DMS53 treated with DMSO at 0.1 percent for 48 hours (cell line): Measurements from ENCODE around the gene FER.
"Not testable (repeated sequence)": the region's sequence is repeated elsewhere in the genome, so short reads cannot be mapped to it uniquely, and the experiment has no call there.

Source experiments
- DNase-seq: peaks from one replicate; lab custom pipeline; 2025; ENCODE audit not compliant: unreplicated experiment; lab: John Stamatoyannopoulos, UW

Gene FER

DNA sequence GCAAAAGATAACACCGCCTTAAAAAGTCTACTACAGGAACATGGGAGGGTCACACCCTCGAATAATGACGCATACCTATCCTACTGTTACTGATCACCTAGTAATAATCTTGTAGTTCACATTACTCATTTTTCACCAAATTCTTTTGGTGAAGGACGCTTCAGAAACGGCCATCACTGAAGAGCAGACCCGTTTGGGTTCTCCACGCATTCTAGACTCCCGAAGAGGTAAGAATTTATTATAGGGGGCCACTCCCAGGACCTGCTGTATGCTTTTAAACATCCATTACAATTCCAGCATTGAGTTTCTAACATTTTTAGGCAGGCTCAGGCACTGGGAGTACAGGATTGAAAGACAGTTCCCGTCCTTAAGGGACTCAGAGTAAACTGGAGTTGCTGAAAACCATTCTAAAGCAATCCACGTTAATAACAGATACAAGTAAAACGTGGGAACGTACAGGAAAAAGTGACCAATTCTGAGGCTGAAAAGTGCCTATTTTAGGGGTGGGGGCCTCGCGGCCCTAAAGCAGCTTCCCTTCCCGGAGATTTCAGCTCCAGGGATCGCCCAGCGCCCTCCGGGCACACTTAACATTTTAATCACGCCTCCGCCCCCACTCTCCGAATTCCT lies at the start of gene FER:
Gene FER (plus strand): TSS at position 124 of the 627 bp plus-strand sequence. CDS start 50,286 bp downstream, outside the sequence.
- no peak for DNase-seq

DNA sequence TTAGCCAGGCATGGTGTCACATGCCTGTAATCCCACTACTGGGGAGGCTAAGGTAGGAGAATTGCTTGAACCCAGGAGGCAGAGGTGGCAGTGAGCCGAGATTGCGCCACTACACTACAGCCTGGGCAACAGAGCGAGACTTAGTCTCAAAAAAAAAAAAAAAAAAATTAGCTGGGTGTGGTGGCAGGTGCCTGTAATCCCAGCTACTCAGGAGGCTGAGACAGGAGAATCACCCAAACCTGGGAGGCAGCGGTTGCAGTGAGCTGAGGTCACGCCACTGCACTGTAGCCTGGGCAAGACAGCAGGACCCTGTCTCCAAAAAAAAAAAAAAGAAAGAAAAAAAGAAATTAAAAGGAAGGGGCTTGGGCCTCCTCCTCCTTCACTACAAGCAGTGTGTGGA lies 47.3 kb upstream of the FER start:
- DNase-seq, result not testable (repeated sequence)

DNA sequence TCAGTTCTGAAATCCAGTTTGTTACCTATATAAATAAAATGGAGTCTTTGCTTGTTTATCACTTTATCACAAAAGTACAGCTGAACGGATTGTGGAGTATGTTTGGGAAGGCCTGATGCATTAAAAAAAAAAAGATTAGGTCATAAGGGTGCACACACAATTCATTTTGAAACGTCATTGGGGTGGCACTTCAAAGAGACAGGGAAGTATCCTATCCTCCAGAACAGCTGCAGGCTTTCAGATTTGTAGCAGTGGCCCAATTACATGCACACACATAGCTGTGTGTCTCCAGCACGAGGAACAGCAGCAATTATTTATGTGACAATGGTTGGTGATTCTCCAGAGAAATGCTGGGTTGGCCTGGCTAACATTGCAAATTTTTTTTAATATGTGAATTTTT lies 46.8 kb upstream of the FER start:
- no peak for DNase-seq

- DNase-seq, result no peak
Observed at GRCh38 chr5:108702546-108702945, 45.2 kb upstream of the FER start.

- no peak for DNase-seq
Observed at GRCh38 chr5:108703313-108703712, 44.4 kb upstream of the FER start.

- no peak for DNase-seq
Observed at GRCh38 chr5:108707141-108707540, 40.6 kb upstream of the FER start.

GRCh38 chr5:108711898-108712297 lies 35.8 kb upstream of the FER start:
- DNase-seq, result no peak

GRCh38 chr5:108715408-108715807 lies 32.3 kb upstream of the FER start:
- DNase-seq, result no peak

GRCh38 chr5:108720391-108720790 lies 27.3 kb upstream of the FER start:
- no peak for DNase-seq

- peak; percentile 71 for DNase-seq
Observed at GRCh38 chr5:108726446-108727235, 21.1 kb upstream of the FER start.

- peak; percentile 85 for DNase-seq
Observed at GRCh38 chr5:108727236-108727650, 20.5 kb upstream of the FER start.

DNA sequence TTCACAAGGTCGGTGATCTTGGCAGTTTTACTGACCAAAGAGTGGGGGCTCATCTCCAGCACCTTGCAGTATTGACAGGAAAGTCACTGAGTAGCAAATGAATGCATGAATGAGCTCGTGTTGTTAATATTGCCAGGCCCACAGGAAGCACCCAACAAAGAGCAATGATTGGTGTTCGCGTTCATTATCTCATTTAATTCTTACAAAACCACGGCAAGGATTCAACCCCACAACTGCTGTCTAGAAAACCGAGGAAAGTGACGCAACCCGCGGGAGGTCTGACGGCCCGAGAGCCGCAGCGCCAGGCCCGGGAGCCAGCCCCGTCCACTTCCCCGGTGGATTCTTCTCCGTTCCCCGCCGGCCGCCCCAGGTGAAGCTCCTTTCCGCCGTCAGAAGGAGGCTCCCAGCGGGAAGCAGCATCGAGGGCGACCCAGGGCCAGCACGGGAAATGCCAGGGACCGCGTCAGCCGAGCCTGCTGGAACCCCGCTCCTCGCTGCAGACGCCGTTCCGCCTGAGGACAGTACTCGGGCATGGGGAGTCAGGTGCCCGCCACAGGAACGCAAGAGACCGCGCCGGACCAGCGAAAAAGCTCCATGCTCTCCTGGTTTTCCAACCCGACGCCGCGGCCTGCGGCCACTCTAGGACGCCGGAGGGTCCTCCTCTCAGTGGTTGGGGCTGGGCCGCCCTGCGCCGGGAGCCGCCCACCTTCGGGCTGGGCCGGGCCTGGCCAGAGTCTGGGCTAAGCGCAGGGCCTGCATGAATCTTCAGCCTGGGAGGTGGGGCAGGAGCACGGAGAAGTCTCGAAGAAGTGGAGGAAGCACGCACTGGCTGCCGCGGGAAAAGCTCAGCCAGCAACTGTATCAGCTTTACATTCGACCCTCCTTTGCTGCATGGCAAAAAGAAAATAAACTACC lies 19.8 kb upstream of the FER start:
- DNase-seq, result peak; percentile 85

DNA sequence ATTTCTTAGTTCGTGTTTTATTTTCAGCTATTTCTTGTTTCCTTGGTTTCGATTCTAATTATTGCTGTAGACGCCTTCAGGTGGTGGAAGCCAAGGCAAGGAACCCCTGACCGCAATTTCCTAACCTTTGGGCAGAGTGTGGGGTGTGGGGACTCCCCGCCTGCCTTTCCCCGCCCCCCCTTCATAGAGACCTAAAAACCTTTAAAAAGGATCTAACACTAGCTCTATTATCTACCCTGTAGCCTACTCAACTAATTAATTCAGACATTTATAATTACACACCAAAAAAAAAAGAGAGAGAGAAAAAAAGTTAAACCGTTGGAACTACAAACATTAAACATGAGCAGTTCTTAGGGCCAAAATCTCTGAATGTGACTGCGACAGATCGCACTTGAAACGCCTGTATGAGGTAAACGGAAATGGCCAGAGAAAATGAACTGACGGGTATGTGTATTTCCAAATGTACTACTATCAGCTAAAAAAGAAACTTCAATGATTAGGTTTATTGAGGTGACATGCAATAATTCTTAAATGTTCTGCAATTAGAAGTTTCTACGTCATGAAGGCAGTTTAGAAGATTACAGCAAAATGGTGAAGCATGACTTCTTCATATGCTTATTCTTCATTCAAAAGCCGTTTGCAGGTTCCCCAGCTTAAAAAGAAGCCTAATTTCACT lies 19.0 kb upstream of the FER start:
- no peak for DNase-seq

- no peak for DNase-seq
Observed at GRCh38 chr5:108729242-108729615, 18.5 kb upstream of the FER start.

DNA sequence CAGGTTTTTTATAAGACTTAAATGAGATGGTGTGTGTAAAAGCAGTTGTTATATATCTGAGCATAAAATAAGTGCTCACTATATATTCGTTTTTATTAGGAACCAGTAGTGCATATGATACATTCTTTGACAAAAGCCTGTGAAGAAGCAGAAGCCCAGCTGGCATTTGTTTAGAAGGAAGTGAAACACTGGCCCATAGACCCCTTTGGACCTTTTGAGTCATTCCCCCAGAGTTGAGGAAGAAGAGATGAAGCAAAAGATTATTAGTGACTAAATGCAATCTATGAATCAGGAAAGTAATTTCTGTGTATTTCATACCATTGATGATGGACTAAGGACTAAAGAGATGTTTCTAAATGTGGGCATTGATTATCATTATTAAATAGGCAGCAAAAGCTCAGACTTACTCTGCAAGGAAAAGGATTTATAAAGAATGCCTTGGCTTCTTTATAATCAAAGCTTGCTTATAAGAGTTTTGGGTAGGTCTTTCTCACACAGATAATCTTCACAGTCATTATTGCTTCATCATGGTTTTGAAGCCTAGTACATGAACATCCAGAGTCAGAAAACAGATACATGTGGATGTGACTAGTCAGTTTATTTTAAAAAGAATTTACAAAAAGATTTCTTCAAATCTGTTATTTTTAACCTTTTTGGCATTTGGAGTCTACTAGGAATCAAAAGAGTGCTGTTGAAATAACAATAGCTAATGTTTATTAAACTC lies 16.9 kb upstream of the FER start:
- DNase-seq, result no peak

DNA sequence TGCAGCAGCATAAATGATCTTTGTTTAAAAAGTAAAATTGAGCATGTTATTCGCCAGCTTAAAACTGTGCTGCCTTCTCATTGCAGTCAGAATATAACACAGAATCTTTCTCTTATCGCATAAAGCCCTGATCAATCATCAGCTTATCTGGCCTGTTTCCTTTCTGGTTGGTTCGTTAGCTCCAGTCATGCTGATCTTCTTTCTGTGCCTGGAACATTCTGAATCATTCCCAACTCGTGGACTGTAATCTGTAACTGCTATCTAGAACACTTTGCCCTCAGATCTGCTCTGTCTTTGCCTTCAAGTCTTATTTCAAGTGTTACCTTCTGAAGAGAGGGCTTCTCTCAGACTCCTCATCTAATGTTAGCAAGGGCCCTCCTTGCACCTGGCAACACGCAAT lies 11.9 kb upstream of the FER start:
- DNase-seq, result no peak

GRCh38 chr5:108736855-108737254 lies 10.8 kb upstream of the FER start:
- no peak for DNase-seq

DNA sequence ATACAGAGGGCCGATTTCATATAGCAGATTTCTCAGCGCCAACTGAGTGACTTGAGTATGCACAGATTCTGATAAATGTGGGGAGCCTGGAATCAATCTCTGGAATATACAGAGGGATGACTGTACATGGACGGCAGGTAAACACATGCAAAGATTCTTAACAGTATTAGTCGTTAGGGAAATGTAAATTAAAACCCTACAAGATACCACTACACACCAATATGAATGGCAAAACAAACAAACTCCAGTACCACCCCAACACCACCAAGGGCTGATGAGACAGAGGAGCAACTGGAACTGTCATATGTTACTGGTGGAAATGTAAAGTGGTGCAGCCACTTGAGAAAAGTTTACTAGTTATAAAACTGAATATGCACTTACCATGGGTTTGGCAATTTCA lies 8.3 kb upstream of the FER start:
- no peak for DNase-seq

DNA sequence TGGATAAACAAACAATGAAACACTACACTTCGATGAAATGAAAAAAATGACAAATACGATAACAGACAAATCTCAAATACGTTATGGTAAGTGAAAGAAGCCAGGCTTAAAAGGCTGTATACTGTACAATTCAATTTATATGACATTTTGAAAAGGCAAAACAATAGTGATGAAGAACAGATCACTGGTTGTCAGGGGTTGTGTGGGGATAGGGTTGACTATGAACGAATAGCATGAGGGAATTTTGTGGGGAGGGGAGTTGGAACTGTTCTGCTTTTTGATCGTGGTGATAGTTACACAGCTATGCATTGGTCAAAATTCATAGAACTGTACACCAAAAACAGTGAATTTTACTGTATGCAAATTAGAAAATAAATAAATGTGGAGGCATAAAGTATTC lies 7.8 kb upstream of the FER start:
- no peak for DNase-seq

- DNase-seq, result no peak
Observed at GRCh38 chr5:108743319-108743718, 4.4 kb upstream of the FER start.
